ENCODE measurements around the gene TMEM231. TPM values are rescaled to one million over a fixed set of nuclear protein-coding genes. Genes with fewer than 3 reads are reported as not detected.

TMEM231 gene
- total RNA-seq, 1 experiment from 2014 or later, result 9.0 TPM

DNA sequence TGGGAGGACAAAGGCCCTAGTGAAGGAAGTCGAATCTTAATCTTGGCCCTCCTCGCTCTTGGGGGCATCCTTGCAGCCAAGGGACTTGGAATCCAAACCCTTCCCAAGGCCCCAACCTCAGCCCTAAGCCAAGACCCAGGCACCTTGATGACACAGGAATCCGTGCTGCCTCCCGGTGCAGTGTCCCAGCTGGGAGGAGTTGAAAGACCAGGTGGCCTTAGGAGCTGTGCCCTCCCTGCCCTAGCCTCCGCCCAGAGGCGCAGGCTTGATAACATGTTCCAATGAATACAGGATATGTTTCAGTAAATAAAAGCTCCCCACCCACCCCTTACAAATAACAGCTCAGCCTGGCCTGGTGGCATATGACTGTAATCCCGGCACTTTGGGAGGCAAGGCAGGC, 20.2 kb downstream of the TMEM231 start, which contains the start of gene CHST5:
TSS of gene CHST5 (minus strand) at position 208 of the 400 bp plus-strand sequence. CDS start 5,724 bp downstream, outside the sequence.
- in situ Hi-C loops (cut with HindIII; ENCODE audit: low pct_unique_long_range_greater_than_20kb, low sequenced_read_pairs), result no loop called here

DNA sequence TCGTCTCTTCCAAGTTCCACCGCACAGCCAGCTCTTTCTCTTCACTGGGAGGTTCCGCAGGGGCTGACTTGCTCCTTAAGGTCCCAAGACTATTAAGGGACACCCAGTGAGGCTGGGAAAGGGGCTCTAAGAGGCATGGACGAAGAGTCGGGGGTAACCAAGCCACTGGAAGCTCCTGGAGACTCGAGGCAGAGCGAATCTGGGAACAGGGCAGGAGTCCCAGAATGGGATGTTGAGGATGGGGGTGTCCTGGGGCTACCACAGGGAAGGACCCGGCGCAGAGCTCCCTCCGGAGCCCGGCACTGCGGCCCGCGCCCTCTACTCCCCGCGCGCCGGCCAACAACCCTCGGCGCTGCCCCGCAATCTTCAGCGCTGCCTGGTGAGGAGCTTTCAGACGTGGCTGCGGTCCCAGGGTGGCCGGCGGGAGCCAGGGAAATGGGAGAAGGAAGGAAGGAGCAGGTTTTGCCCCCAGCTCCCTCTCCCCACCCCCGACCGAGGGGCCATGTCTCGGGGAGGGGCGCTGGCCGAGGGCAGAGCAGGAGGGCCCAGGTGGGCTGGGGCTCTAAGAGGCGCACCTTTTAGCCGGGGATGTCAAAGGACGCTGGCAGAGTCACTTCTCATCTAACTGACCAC, 20.7 kb downstream of the TMEM231 start:
- in situ Hi-C loops (cut with HindIII; ENCODE audit: low pct_unique_long_range_greater_than_20kb, low sequenced_read_pairs), result no loop called here
- H3K36me3 ChIP-seq (ENCODE audit: control insufficient read depth, insufficient read depth, low read length), result no peaks in the 10 kb centered on the region
- ATAC-seq, result no peak
- H3K9me3 ChIP-seq (ENCODE audit: control insufficient read depth, insufficient read depth, low read depth, low read length), result no peaks in the 10 kb centered on the region
- no peak overlapping the region for H3K4me3 ChIP-seq (ENCODE audit: low read depth in 2 of 2, low read length in 2 of 2)
- no peaks in the 10 kb centered on the region for H3K4me1 ChIP-seq (ENCODE audit: control insufficient read depth, insufficient read depth, low read length)
- no peaks in the 10 kb centered on the region for H3K27me3 ChIP-seq (ENCODE audit: control insufficient read depth, insufficient read depth, low read length)
- TF ChIP-seq POLR2AphosphoS5 (IDR thresholded peaks at IDR 0.05; ENCODE audit: low read depth, low read length) (no peak), TCF7L2 (IDR thresholded peaks at IDR 0.05; ENCODE audit: low read depth, low read length) (no peak), SIN3A (IDR thresholded peaks at IDR 0.05; ENCODE audit: borderline replicate concordance, insufficient read depth, low read depth, low read length) (no peak), CTCF (IDR thresholded peaks at IDR 0.05) (no peak)
- TF ChIP-seq, protein P1, sequence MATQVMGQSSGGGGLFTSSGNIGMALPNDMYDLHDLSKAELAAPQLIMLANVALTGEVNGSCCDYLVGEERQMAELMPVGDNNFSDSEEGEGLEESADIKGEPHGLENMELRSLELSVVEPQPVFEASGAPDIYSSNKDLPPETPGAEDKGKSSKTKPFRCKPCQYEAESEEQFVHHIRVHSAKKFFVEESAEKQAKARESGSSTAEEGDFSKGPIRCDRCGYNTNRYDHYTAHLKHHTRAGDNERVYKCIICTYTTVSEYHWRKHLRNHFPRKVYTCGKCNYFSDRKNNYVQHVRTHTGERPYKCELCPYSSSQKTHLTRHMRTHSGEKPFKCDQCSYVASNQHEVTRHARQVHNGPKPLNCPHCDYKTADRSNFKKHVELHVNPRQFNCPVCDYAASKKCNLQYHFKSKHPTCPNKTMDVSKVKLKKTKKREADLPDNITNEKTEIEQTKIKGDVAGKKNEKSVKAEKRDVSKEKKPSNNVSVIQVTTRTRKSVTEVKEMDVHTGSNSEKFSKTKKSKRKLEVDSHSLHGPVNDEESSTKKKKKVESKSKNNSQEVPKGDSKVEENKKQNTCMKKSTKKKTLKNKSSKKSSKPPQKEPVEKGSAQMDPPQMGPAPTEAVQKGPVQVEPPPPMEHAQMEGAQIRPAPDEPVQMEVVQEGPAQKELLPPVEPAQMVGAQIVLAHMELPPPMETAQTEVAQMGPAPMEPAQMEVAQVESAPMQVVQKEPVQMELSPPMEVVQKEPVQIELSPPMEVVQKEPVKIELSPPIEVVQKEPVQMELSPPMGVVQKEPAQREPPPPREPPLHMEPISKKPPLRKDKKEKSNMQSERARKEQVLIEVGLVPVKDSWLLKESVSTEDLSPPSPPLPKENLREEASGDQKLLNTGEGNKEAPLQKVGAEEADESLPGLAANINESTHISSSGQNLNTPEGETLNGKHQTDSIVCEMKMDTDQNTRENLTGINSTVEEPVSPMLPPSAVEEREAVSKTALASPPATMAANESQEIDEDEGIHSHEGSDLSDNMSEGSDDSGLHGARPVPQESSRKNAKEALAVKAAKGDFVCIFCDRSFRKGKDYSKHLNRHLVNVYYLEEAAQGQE (IDR thresholded peaks at IDR 0.05; ENCODE audit: insufficient read depth in 1 of 2, low read depth in 2 of 2, low read length in 1 of 2), result no peak
- H3K27ac ChIP-seq (ENCODE audit: low read length), result no peak overlapping the region
- DNase-seq (ENCODE audit: low read depth, low spot score), result no peak
- ChIA-PET CTCF (interaction anchor here (0.7 kb wide), 1 partner anchor 18 kb away, joined by 3 read pairs; no protein-coding TSS in a partner anchor), POLR2A (no interaction called here)
- no TSS peak for BruUV-seq (replicated peaks)
- intact Hi-C loops (cut with micrococcal nuclease; ENCODE audit: unreplicated experiment), result no loop called here

More for the DNA sequence above, 20.2 kb downstream of the TMEM231 start, which contains the start of gene CHST5:
- ChIA-PET CTCF (interaction anchor here (0.7 kb wide), 1 partner anchor 18 kb away, joined by 3 read pairs; no protein-coding TSS in a partner anchor), POLR2A (interaction anchor here (0.6 kb wide), 1 partner anchor 9 kb away, joined by 9 read pairs; no protein-coding TSS in a partner anchor)
- H3K27ac ChIP-seq (ENCODE audit: low read length), result no peak within 1 kb of the TSS
- no peaks in the 10 kb centered on the region for H3K9me3 ChIP-seq (ENCODE audit: control insufficient read depth, insufficient read depth, low read depth, low read length)
- intact Hi-C loops (cut with micrococcal nuclease; ENCODE audit: unreplicated experiment), result no loop called here
- no peaks in the 10 kb centered on the region for H3K27me3 ChIP-seq (ENCODE audit: control insufficient read depth, insufficient read depth, low read length)
- ATAC-seq (no peak), DNase-seq (ENCODE audit: low read depth, low spot score) (no peak)
- TF ChIP-seq SIN3A (IDR thresholded peaks at IDR 0.05; ENCODE audit: borderline replicate concordance, insufficient read depth, low read depth, low read length) (no peak), TCF7L2 (IDR thresholded peaks at IDR 0.05; ENCODE audit: low read depth, low read length) (no peak), POLR2AphosphoS5 (IDR thresholded peaks at IDR 0.05; ENCODE audit: low read depth, low read length) (no peak), CTCF (IDR thresholded peaks at IDR 0.05) (no peak)
- TF ChIP-seq, protein P1 (IDR thresholded peaks at IDR 0.05; ENCODE audit: insufficient read depth in 1 of 2, low read depth in 2 of 2, low read length in 1 of 2), result no peak
- no peaks in the 10 kb centered on the region for H3K4me1 ChIP-seq (ENCODE audit: control insufficient read depth, insufficient read depth, low read length)
- BruUV-seq (replicated peaks), result no TSS peak
- no peaks in the 10 kb centered on the region for H3K36me3 ChIP-seq (ENCODE audit: control insufficient read depth, insufficient read depth, low read length)
- no peak within 1 kb of the TSS for H3K4me3 ChIP-seq (ENCODE audit: low read depth in 2 of 2, low read length in 2 of 2)
